MM.1S (cell line): ENCODE results near the gene CARMIL1.

Experiments used
- DNase-seq: peaks from one replicate; pipeline ENCODE4 v3.0.0-alpha.2; 2015
- H2AFZ ChIP-seq: fragments of 300-600 bp; sonication (generic); 2 replicates; pipeline ENCODE4 v1.6.0; 2016; ENCODE audit warnings: antibody characterized with exemption, low read length
- H3F3A ChIP-seq: fragments of 300-600 bp; sonication (generic); 2 replicates; pipeline ENCODE4 v1.6.1; 2016; ENCODE audit warnings: mild to moderate bottlenecking, antibody characterized with exemption, low read length, moderate library complexity, mixed read lengths; ENCODE audit not compliant: insufficient read depth
- H3K27ac ChIP-seq: fragments of 300-600 bp; sonication (generic); 2 replicates; pipeline ENCODE4 v1.5.1; 2016; ENCODE audit warnings: mild to moderate bottlenecking, low read length
- H3K27me3 ChIP-seq: fragments of 300-600 bp; sonication (generic); replicated peaks from 2 replicates; pipeline ENCODE4 v1.6.0; 2016; ENCODE audit warnings: low read length; ENCODE audit not compliant: insufficient read depth
- H3K36me3 ChIP-seq: fragments of 300-600 bp; sonication (generic); replicated peaks from 2 replicates; pipeline ENCODE4 v1.6.1; 2016; ENCODE audit warnings: mild to moderate bottlenecking, low read length, mixed read lengths; ENCODE audit not compliant: insufficient read depth
- H3K4me1 ChIP-seq: fragments of 300-600 bp; sonication (generic); 2 replicates; pipeline ENCODE4 v1.6.1; 2016; ENCODE audit warnings: low read length, mixed read lengths
- H3K4me2 ChIP-seq: fragments of 300-600 bp; sonication (generic); 2 replicates; pipeline ENCODE4 v1.6.0; 2016; ENCODE audit warnings: low read depth, low read length
- H3K4me3 ChIP-seq: fragments of 300-600 bp; sonication (generic); 2 replicates; pipeline ENCODE4 v1.5.1; 2016; ENCODE audit warnings: low read length, mixed read lengths
- H3K79me2 ChIP-seq: fragments of 300-600 bp; sonication (generic); 2 replicates; pipeline ENCODE4 v1.6.1; 2016; ENCODE audit warnings: mixed run types, low read length, mixed read lengths
- H3K9ac ChIP-seq: fragments of 300-600 bp; sonication (generic); 2 replicates; pipeline ENCODE4 v1.6.1; 2016; ENCODE audit warnings: low read length, mixed read lengths
- H3K9me2 ChIP-seq: fragments of 300-600 bp; sonication (generic); replicated peaks from 2 replicates; pipeline ENCODE4 v1.6.1; 2016; ENCODE audit warnings: mild to moderate bottlenecking, low read length, mixed read lengths; ENCODE audit not compliant: insufficient read depth
- H3K9me3 ChIP-seq: fragments of 300-600 bp; sonication (generic); replicated peaks from 2 replicates; pipeline ENCODE4 v1.6.1; 2016; ENCODE audit warnings: mild to moderate bottlenecking, low read length, mixed read lengths; ENCODE audit not compliant: insufficient read depth
- H4K20me1 ChIP-seq: fragments of 300-600 bp; sonication (generic); 2 replicates; pipeline ENCODE4 v1.6.1; 2016; ENCODE audit warnings: mild to moderate bottlenecking, low read length, moderate library complexity, mixed read lengths; ENCODE audit not compliant: insufficient read depth
- EZH2 ChIP-seq: fragments of 300-600 bp; sonication (generic); optimal IDR thresholded peaks from 2 replicates; pipeline ENCODE3; 2017; ENCODE audit warnings: low read depth, mild to moderate bottlenecking, antibody characterized with exemption, low read length, mixed read lengths
- EZH2phosphoT487 ChIP-seq: fragments of 300-600 bp; sonication (generic); IDR thresholded peaks from 2 replicates; pipeline ENCODE4 v1.6.1; 2018; ENCODE audit warnings: antibody characterized with exemption, low read length
- TF ChIP-seq, protein P1 (sequence below): fragments of 300-600 bp; sonication (generic); IDR thresholded peaks from 2 replicates; pipeline ENCODE4 v1.5.1; 2016; ENCODE audit warnings: antibody characterized with exemption, low read length, mixed read lengths

Gene CARMIL1

DNA sequence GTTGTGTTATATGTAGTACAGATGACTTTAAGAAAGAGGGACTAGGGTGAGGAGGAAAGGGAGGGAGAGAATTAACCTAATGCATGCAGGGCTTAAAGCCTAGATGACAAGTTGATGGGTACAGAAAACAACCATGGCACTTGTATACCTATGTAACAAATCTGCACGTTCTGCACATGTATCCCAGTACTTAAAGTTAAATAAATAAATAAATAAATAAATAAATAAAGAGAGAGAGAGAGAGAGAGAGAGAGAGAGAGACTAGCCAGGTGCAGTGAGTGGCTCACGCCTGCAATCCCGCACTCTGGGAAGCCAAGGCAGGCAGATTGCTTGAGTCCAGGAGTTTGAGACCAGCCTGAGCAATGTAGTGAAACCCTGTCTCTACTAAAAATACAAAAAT lies 11.5 kb upstream of the CARMIL1 start:
- Histone ChIP-seq H2AFZ (no peak overlapping the region), H3K27ac (no peak overlapping the region), H3K9me3 (no peaks in the 10 kb centered on the region), H3K9ac (no peak overlapping the region), H3K4me1 (no peaks in the 10 kb centered on the region), H3K79me2 (no peaks in the 10 kb centered on the region), H3K9me2 (no peaks in the 10 kb centered on the region), H4K20me1 (no peaks in the 10 kb centered on the region), H3K27me3 (no peaks in the 10 kb centered on the region), H3K4me2 (no peak overlapping the region), H3K4me3 (no peak overlapping the region), H3K36me3 (no peaks in the 10 kb centered on the region), H3F3A (no peaks in the 10 kb centered on the region)
- no peak for DNase-seq
- TF ChIP-seq, protein P1, sequence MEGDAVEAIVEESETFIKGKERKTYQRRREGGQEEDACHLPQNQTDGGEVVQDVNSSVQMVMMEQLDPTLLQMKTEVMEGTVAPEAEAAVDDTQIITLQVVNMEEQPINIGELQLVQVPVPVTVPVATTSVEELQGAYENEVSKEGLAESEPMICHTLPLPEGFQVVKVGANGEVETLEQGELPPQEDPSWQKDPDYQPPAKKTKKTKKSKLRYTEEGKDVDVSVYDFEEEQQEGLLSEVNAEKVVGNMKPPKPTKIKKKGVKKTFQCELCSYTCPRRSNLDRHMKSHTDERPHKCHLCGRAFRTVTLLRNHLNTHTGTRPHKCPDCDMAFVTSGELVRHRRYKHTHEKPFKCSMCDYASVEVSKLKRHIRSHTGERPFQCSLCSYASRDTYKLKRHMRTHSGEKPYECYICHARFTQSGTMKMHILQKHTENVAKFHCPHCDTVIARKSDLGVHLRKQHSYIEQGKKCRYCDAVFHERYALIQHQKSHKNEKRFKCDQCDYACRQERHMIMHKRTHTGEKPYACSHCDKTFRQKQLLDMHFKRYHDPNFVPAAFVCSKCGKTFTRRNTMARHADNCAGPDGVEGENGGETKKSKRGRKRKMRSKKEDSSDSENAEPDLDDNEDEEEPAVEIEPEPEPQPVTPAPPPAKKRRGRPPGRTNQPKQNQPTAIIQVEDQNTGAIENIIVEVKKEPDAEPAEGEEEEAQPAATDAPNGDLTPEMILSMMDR = no peak
- TF ChIP-seq EZH2 (no peak), EZH2phosphoT487 (no peak)

DNA sequence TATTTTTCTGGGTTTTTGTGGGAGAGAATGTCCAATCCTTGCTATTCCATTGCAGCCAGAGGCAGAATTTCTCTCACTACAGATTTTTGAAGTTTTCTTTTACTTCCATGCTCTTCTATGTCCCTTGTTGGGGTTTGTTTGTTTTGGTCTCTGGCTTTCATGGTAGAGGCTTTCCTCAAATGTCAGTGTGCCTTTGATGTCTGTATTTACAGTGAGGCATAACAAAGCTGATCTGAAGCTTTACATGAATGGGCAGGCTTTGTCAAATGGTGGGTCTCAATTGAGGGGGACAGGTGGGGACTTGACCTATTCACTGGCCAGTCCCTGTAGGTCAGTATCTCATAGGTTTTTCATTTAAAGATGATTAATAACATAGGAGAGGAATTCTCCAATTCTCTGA lies 8.6 kb upstream of the CARMIL1 start:
- Histone ChIP-seq H3K27ac (no peak overlapping the region), H3K9me2 (no peaks in the 10 kb centered on the region), H3K4me2 (no peak overlapping the region), H3K79me2 (no peaks in the 10 kb centered on the region), H3K36me3 (no peaks in the 10 kb centered on the region), H3K4me3 (no peak overlapping the region), H4K20me1 (no peaks in the 10 kb centered on the region), H3F3A (no peaks in the 10 kb centered on the region), H2AFZ (no peak overlapping the region), H3K27me3 (no peaks in the 10 kb centered on the region), H3K4me1 (no peaks in the 10 kb centered on the region), H3K9ac (no peak overlapping the region), H3K9me3 (no peaks in the 10 kb centered on the region)
- TF ChIP-seq EZH2phosphoT487 = no peak
- TF ChIP-seq, protein P1 = no peak
- no peak for TF ChIP-seq EZH2
- no peak for DNase-seq

DNA sequence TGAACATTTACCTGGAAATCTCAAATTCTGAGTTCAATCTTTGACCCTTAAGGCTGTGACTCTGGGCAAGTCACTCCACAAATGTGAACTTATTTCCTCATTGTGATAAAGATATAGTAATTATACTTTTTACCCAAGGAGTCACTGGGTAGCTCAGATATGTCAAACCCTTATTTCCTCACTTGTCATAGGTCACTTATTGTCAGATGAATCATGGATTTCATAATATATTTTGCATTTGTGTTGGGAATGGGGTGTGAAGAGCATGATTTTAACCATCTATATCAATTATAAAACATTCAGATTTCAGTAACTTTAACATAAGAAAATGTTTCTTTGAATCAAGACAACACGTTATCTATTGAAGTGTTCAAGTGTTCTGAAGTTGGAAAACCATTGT lies 3.7 kb upstream of the CARMIL1 start:
- H3K36me3 ChIP-seq = no peaks in the 10 kb centered on the region
- H3K27ac ChIP-seq = no peak overlapping the region
- DNase-seq = no peak
- H3F3A ChIP-seq = peaks cover 8% of the 10 kb centered on the region; the same call in 1 of the 2 replicates
- H3K4me2 ChIP-seq = no peak overlapping the region
- H3K9me2 ChIP-seq = no peaks in the 10 kb centered on the region
- H3K27me3 ChIP-seq = no peaks in the 10 kb centered on the region
- H3K4me3 ChIP-seq = no peak overlapping the region
- H3K9ac ChIP-seq = no peak overlapping the region
- no peak overlapping the region for H2AFZ ChIP-seq
- H3K79me2 ChIP-seq = peaks cover 12% of the 10 kb centered on the region
- H3K9me3 ChIP-seq = no peaks in the 10 kb centered on the region
- no peaks in the 10 kb centered on the region for H4K20me1 ChIP-seq
- H3K4me1 ChIP-seq = peaks cover 20% of the 10 kb centered on the region
- TF ChIP-seq EZH2 (no peak), EZH2phosphoT487 (no peak)
- TF ChIP-seq, protein P1 = no peak
